PC-3 (cell line): ENCODE results near the gene DNAH1. TPM values are rescaled to one million over a fixed set of nuclear protein-coding genes. Genes with fewer than 3 reads are reported as not detected.

Experiments
- ATAC-seq: fragments of 200-7000 bp; cut with Tn5 transposase; 2 replicates; pipeline ENCODE4 v1.9.1; 2020; ENCODE audit warnings: mild to moderate bottlenecking, moderate library complexity
- BruUV-seq: library from RNA; stranded (reverse); fragments of 400-500 nt; replicated peaks from 2 replicates; lab custom pipeline; 2021; lab: Mats Ljungman, UMichigan
- CTCF ChIA-PET: fragments of 300-600 bp; sonication (Branson Sonifier 250); formaldehyde crosslinking; loops from one replicate; lab custom pipeline; 2022; ENCODE audit warnings: antibody characterized with exemption; lab: Charles Lee
- POLR2A ChIA-PET: fragments of 300-600 bp; sonication (Branson Sonifier 250); formaldehyde crosslinking; loops from one replicate; lab custom pipeline; 2022; ENCODE audit warnings: antibody characterized with exemption; ENCODE audit not compliant: unreplicated experiment; lab: Charles Lee
- DNase-seq: peaks from one replicate; pipeline ENCODE4 v3.0.0-alpha.2; 2015
- H2AFZ ChIP-seq: fragments of 300-600 bp; sonication (generic); 2 replicates; pipeline ENCODE4 v1.6.0; 2016; ENCODE audit warnings: antibody characterized with exemption, low read length
- H3F3A ChIP-seq: fragments of 300-600 bp; sonication (generic); one replicate; pipeline ENCODE4 v1.6.0; 2017; ENCODE audit warnings: antibody characterized with exemption, low read length, control low read depth, mild to moderate bottlenecking; ENCODE audit not compliant: unreplicated experiment
- H3K27ac ChIP-seq: fragments of 300-600 bp; sonication (generic); 2 replicates; pipeline ENCODE4 v1.5.1; 2016; ENCODE audit warnings: mild to moderate bottlenecking, low read length
- H3K27me3 ChIP-seq: fragments of 300-600 bp; sonication (generic); 2 replicates; pipeline ENCODE4 v1.6.1; 2016; ENCODE audit warnings: low read length, mixed read lengths
- H3K36me3 ChIP-seq: fragments of 300-600 bp; sonication (generic); 2 replicates; pipeline ENCODE4 v1.6.1; 2016; ENCODE audit warnings: low read depth, mixed run types, low read length, mixed read lengths
- H3K4me1 ChIP-seq: fragments of 300-600 bp; sonication (generic); 2 replicates; pipeline ENCODE4 v1.5.1; 2016; ENCODE audit warnings: low read length; ENCODE audit not compliant: insufficient read depth
- H3K4me2 ChIP-seq: fragments of 300-600 bp; sonication (generic); 2 replicates; pipeline ENCODE4 v1.6.0; 2016; ENCODE audit warnings: low read length
- H3K4me3 ChIP-seq: fragments of 300-600 bp; sonication (generic); 2 replicates; pipeline ENCODE4 v1.5.1; 2016; ENCODE audit warnings: mild to moderate bottlenecking, low read length, mixed read lengths
- H3K79me2 ChIP-seq: fragments of 300-600 bp; sonication (generic); 2 replicates; pipeline ENCODE4 v1.6.1; 2017; ENCODE audit warnings: low read length, mixed read lengths
- H3K9ac ChIP-seq: fragments of 300-600 bp; sonication (generic); 2 replicates; pipeline ENCODE4 v1.6.0; 2016; ENCODE audit warnings: mild to moderate bottlenecking, low read length
- H3K9me2 ChIP-seq: fragments of 300-600 bp; sonication (generic); replicated peaks from 2 replicates; pipeline ENCODE4 v1.6.1; 2016; ENCODE audit warnings: mixed run types, low read length, mixed read lengths
- H3K9me3 ChIP-seq: fragments of 300-600 bp; sonication (generic); 2 replicates; pipeline ENCODE4 v1.6.1; 2016; ENCODE audit warnings: low read length, mixed read lengths
- H4K20me1 ChIP-seq: fragments of 300-600 bp; sonication (generic); 2 replicates; pipeline ENCODE4 v1.6.1; 2016; ENCODE audit warnings: low read length, mixed read lengths
- CTCF ChIP-seq: fragments of 300-600 bp; sonication (generic); conservative IDR thresholded peaks from 2 replicates; pipeline ENCODE4 v1.5.1; 2017; ENCODE audit warnings: antibody characterized with exemption, low read depth, mild to moderate bottlenecking, low read length
- EZH2 ChIP-seq: fragments of 300-600 bp; sonication (generic); IDR thresholded peaks from one replicate; pipeline ENCODE4 v1.6.1; 2017; ENCODE audit warnings: antibody characterized with exemption, mild to moderate bottlenecking, low read length; ENCODE audit not compliant: unreplicated experiment
- EZH2phosphoT487 ChIP-seq: fragments of 300-600 bp; sonication (generic); IDR thresholded peaks from 2 replicates; pipeline ENCODE4 v1.6.1; 2018; ENCODE audit warnings: mild to moderate bottlenecking, antibody characterized with exemption, low read length, borderline replicate concordance
- intact Hi-C: fragments of 100-400 bp; cut with micrococcal nuclease; formaldehyde crosslinking; loops from 2 replicates; pipeline ENCODE4 v1.9.0; 2023
- total RNA-seq: library from RNA; depleted of rRNA; stranded (reverse); fragments of >200 nt; gene quantifications from 2 replicates; pipeline ENCODE4 v1.2.3, GENCODE V29; 2014

Gene DNAH1
- total RNA-seq, 1 experiment from 2014 or later = 2.2 TPM

GRCh38 chr3:52401551-52401950 lies 85.4 kb downstream of the DNAH1 start:
- no peak overlapping the region for H3K9ac ChIP-seq
- CTCF ChIA-PET = no interaction called here

GRCh38 chr3:52402101-52402521 lies 86.0 kb downstream of the DNAH1 start:
- no peaks in the 10 kb centered on the region for H3K9me2 ChIP-seq
- no peak overlapping the region for H3K27ac ChIP-seq
- H3K79me2 ChIP-seq = no peaks in the 10 kb centered on the region; the same call in 1 of the 2 replicates
- BruUV-seq = TSS peak; percentile 1
- ChIA-PET CTCF (no interaction called here), POLR2A (no interaction called here)
- no peaks in the 10 kb centered on the region for H4K20me1 ChIP-seq
- H3K9me3 ChIP-seq = no peaks in the 10 kb centered on the region
- no peak overlapping the region for H2AFZ ChIP-seq
- H3K4me3 ChIP-seq = no peak overlapping the region
- DNase-seq (no peak), ATAC-seq (no peak)
- peaks cover 55% of the 10 kb centered on the region for H3K36me3 ChIP-seq
- no peak overlapping the region for H3K4me2 ChIP-seq
- H3K27me3 ChIP-seq = no peaks in the 10 kb centered on the region
- intact Hi-C loops = no loop called here
- H3F3A ChIP-seq = no peaks in the 10 kb centered on the region
- TF ChIP-seq EZH2 (no peak), EZH2phosphoT487 (no peak), CTCF (no peak)
- H3K4me1 ChIP-seq = no peaks in the 10 kb centered on the region
- H3K9ac ChIP-seq = no peak overlapping the region

More at GRCh38 chr3:52401551-52401950, 85.4 kb downstream of the DNAH1 start:
- H3K4me3 ChIP-seq = no peak overlapping the region
- TF ChIP-seq CTCF (no peak), EZH2 (no peak), EZH2phosphoT487 (no peak)
- intact Hi-C loops = no loop called here
- H3K27ac ChIP-seq = no peak overlapping the region
- no peaks in the 10 kb centered on the region for H4K20me1 ChIP-seq
- POLR2A ChIA-PET = no interaction called here
- H3F3A ChIP-seq = no peaks in the 10 kb centered on the region
- H2AFZ ChIP-seq = no peak overlapping the region
- no peaks in the 10 kb centered on the region for H3K4me1 ChIP-seq
- ATAC-seq = no peak
- H3K36me3 ChIP-seq = peaks cover 49% of the 10 kb centered on the region
- H3K27me3 ChIP-seq = no peaks in the 10 kb centered on the region
- no peak for DNase-seq
- H3K4me2 ChIP-seq = no peak overlapping the region
- H3K9me3 ChIP-seq = no peaks in the 10 kb centered on the region
- no peaks in the 10 kb centered on the region; the same call in 1 of the 2 replicates for H3K79me2 ChIP-seq
- no peaks in the 10 kb centered on the region for H3K9me2 ChIP-seq
- no TSS peak for BruUV-seq

GRCh38 chr3:52402706-52403270 lies 86.7 kb downstream of the DNAH1 start:
- Histone ChIP-seq H3F3A (no peaks in the 10 kb centered on the region), H3K27ac (no peak overlapping the region), H3K4me1 (no peaks in the 10 kb centered on the region), H3K9me3 (no peaks in the 10 kb centered on the region), H4K20me1 (no peaks in the 10 kb centered on the region), H3K4me2 (no peak overlapping the region), H3K9ac (no peak overlapping the region), H3K9me2 (no peaks in the 10 kb centered on the region), H2AFZ (no peak overlapping the region), H3K36me3 (peaks cover 60% of the 10 kb centered on the region), H3K4me3 (no peak overlapping the region), H3K79me2 (peaks cover 5% of the 10 kb centered on the region), H3K27me3 (no peaks in the 10 kb centered on the region)
- CTCF ChIA-PET = no interaction called here
- no peak for DNase-seq
- BruUV-seq = no TSS peak
- intact Hi-C loops = no loop called here
- POLR2A ChIA-PET = no interaction called here
- no peak for TF ChIP-seq CTCF
- no peak for TF ChIP-seq EZH2phosphoT487
- no peak for TF ChIP-seq EZH2
- no peak for ATAC-seq
